ENCODE data around the gene MICAL3.

GRCh38 chr22:17893900-17894535 lies 130.3 kb downstream of the MICAL3 start:
- no peak for TF ChIP-seq POLR2A (IDR thresholded peaks at IDR 0.05)
- TF ChIP-seq CTCF (IDR thresholded peaks at IDR 0.05 in 4 of 5, conservative IDR thresholded peaks at IDR 0.05 in 1 of 5) = no peak
